Activated effector memory CD4-positive, alpha-beta T cell treated with Interleukin-2 at 50 U/mL for 16 hours (primary cell): ENCODE data around the gene CPLX1.
A peak's percentile ranks its signal among the peaks of the same experiment; 100 is the strongest.
"Not testable (repeated sequence)": the region's sequence is repeated elsewhere in the genome, so short reads cannot be mapped to it uniquely, and the experiment has no call there.

Source experiments
- DNase-seq: peaks from one replicate; pipeline ENCODE4 v3.0.0-alpha.2; 2020

CPLX1 gene

GRCh38 chr4:790466-790820 is 35.5 kb downstream of the CPLX1 start:
- no peak for DNase-seq

- DNase-seq, result no peak
Measured at GRCh38 chr4:789571-790465, 36.1 kb downstream of the CPLX1 start.

DNA sequence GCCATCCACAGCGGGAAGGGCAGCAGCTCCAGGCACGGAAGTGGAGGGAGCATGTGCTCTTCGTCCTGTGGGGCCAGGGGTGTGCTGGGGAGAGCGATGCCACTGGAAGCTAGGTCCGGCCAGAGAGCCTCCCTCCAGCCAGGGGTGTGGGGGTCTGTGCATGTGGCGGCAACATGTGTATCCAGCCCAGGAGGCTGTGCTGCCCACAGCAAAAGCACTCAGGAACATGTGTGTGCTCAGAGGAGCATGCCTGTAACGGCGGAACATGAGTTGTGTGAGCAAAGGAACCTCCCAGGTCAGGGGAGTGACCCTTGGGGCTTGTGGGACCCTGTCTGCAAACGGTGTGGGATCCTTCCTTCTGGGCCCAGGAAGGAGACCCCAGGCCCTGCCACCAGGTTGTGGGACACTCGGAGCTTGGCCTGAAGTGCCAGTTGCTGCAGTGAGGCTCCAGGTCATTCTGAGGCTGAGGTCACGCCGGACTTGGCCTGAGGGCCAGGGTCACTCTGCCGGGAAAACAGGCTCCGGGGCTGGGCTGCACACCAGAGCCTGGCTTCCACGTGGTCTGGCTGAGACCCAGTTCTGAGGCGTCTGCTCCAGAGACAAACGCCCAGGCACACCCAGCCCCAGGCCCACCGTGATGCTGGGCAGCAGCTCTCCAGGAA is 37.2 kb downstream of the CPLX1 start:
- DNase-seq, result no peak

GRCh38 chr4:788006-788635 is 37.8 kb downstream of the CPLX1 start:
- DNase-seq, result no peak

- DNase-seq, result no peak
Measured at GRCh38 chr4:787561-787981, 38.4 kb downstream of the CPLX1 start.

DNA sequence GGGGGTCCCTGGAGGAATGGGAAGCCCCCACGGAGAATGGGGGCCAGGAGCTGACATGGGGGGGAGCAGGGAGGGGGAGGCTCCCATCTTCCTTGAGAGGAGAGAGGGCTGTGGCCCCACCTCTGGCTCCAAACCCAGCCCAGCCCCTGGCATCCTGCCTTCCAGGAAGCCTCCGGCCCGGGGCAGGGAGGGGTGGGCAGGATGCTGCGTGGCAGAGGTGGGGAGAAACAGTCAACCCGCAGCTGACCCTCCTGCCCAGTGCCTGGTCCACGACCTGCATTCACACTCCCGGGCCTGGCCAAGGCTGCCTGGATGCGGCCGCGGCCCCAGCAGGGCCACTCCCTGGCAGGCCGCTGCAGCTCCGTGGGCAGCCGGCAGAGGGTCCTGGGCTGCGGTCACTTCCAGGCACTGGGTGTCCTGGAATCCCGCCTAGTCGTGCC is 39.0 kb downstream of the CPLX1 start:
- DNase-seq, result no peak

GRCh38 chr4:786074-786741 is 39.7 kb downstream of the CPLX1 start:
- DNase-seq, result no peak

DNA sequence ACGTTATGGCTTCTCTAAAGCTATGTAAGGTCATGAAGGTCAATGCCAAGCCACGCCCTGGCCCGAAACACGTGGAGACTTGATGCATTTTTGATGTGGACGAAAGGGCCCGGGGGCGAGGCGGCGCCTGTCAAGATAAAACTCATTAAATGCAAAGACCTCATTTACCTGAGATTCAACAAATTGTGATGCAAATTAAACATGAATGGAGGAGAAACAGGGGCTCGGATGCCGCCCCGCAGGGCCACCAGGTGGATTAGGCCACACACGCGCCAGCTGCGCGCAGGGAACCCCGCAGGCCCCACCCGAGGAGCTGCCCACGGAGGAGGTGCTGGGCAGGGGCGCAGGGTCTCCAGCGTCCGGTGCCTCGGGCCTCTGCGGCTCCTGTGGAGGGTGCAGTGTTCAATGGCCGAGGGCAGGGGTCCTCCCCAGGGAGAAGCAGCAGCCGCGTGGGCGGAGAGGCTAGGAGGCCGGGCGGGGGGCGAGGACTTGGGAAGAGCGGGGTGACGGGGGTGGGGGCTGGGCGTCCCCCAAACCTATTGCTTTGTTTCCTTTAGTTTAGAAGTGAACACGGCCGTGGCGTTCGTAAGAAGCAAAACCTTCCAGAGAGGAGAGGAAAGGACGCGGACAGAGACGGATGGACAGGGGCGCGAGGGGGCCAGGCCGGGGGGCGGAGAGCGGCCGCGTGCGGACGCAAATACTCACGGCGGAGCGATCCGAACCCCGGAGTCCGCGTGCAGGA is 40.4 kb downstream of the CPLX1 start:
- DNase-seq, result no peak

GRCh38 chr4:784401-785331 is 41.3 kb downstream of the CPLX1 start:
- DNase-seq, result no peak

GRCh38 chr4:781493-782216 is 44.3 kb downstream of the CPLX1 start:
- peak; percentile 100 for DNase-seq

GRCh38 chr4:780716-781492 is 45.0 kb downstream of the CPLX1 start:
- no peak for DNase-seq

DNA sequence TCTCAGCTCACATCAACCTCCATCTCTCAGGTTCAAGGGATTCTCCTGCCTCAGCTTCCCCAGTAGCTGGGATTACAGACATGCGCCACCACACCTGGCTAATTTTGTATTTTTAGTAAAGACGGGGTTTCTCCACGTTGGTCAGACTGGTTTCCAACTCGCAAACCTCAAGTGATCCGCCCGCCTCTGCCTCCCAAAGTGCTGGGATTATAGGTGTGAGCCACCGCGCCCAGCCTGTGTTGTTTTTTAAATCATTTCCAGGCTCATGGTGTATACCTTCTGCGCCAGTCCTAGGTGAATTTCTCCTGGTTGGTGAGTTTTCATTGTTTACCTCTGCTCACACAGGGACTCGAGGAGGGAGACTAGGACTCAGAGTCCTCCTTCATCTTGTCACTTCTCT is 45.7 kb downstream of the CPLX1 start:
- not testable (repeated sequence) for DNase-seq

DNA sequence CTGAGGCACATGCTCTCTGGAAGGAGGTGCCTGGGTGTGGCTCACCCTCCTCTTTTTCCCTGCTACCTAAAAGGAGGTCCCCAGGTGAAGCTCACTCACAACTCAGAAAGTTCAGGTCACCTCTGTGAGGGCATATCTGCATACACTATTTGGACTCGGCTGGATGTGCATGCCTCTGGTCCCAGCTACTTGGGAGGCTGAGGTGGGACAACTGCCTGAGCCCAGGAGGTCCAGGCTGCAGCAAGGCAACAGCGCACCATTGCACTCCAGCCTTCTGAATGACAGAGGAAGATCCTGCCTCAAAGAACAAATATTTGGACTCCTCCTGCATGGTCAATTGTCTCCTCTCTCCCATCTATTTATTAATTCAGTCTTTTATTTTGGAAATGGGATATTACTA is 46.4 kb downstream of the CPLX1 start:
- DNase-seq, result no peak

DNA sequence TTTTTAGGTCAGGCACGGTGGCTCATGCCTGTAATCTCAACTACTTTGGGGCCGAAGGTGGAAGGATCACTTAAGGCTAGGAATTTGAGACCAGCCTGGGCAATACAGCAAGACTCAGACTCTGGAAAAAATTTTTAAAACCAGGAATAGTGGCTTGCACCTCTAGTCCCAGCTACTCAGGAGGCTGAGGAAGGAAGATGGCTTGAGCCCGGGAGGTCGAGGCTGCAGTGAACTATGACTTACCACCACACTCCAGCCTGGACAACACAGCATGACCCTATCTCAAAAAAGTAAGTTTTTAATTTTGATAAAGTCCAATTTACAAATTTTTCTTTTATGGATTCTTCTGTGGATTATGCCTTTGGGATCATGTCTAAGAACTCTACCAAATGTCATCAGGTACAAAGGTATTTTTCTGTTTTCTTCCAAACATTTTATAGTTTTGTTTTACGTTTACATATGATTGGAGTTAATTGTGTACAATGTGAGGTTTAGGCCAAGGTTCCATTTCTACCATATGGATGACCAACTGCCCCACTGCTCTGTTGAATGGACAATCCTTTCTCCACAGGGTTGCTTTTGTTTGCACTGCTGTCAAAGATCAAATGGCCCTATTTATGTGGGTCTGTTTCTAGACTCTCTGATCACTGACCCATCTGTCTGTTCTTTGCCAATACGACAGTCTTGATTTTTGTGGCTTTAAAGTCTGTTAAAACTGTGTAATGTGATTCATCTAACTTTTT is 48.2 kb downstream of the CPLX1 start:
- no peak for DNase-seq

- no peak for DNase-seq
Measured at GRCh38 chr4:776743-777441, 49.0 kb downstream of the CPLX1 start.

- DNase-seq, result not testable (repeated sequence)
Measured at GRCh38 chr4:775485-775884, 50.4 kb downstream of the CPLX1 start.

GRCh38 chr4:774419-775092 is 51.4 kb downstream of the CPLX1 start:
- DNase-seq, result not testable (repeated sequence)

DNA sequence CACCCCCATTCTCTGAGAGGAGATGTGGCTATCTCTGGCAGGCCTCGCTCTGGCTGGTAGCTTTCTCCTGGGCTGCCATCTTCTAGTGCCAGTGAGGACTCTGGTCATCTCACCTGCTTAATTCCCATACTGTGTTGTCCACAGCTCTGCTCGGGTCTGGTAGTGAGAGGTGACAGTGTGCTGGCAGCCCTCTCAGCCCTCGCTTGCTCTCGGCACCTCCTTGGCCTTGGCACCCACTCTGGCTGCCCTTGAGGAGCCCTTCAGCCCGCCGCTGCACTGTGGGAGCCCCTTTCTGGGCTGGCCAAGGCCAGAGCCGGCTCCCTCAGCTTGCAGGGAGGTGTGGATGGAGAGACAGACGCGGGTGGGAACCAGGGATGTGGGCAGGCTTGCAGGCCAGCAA is 52.7 kb downstream of the CPLX1 start:
- DNase-seq, result no peak
